A549 (cell line): ENCODE measurements around the gene CARMIL3. TPM values are rescaled to one million over a fixed set of nuclear protein-coding genes. Genes with fewer than 3 reads are reported as not detected.
"Not testable (repeated sequence)": the region's sequence is repeated elsewhere in the genome, so short reads cannot be mapped to it uniquely, and the experiment has no call there.

Source experiments
- ATAC-seq, 2 experiments: fragments of 200-7000 bp in 1 of 2; fragments of >200 bp in 1 of 2; cut with Nextera tagmentation in 1 of 2; cut with Tn5 transposase in 1 of 2; 3 replicates each; pipeline versions ENCODE4 v1.8.0 to v1.9.1; 2018 to 2020; ENCODE audit warnings: mild to moderate bottlenecking in 1 of 2, moderate library complexity in 1 of 2
- CTCF ChIA-PET: fragments of 300-600 bp; sonication (Branson Sonifier 250); formaldehyde crosslinking; extraction: SDS; loops from one replicate; lab custom pipeline; 2021; ENCODE audit warnings: antibody characterized with exemption, inconsistent platforms; lab: Yijun Ruan, JAX
- POLR2A ChIA-PET: fragments of 350-600 bp; formaldehyde crosslinking; extraction: SDS; loops from one replicate; lab custom pipeline; 2021; ENCODE audit warnings: antibody characterized with exemption, inconsistent platforms; lab: Yijun Ruan, JAX
- DNase-seq, 2 experiments: peaks; one replicate each; pipeline versions ENCODE4 v3.0.0 to v3.0.0-alpha.2; 2011 to 2016; ENCODE audit warnings: low read depth in 1 of 2, low spot score in 1 of 2
- FAIRE-seq: peaks from 2 replicates; lab custom pipeline; 2011; peaks lifted over from hg19 to GRCh38; lab: Jason Lieb, UNC
- H3K27ac ChIP-seq, 2 experiments: fragments of >200 bp; sonication (Bioruptor Twin); formaldehyde crosslinking; 3 replicates each; pipeline ENCODE4 v1.5.1; 2016 to 2017
- H3K4me1 ChIP-seq: fragments of >200 bp; sonication (Bioruptor Twin); formaldehyde crosslinking; 3 replicates; pipeline ENCODE4 v1.6.1; 2016
- H3K4me2 ChIP-seq: fragments of >200 bp; sonication (Bioruptor Twin); formaldehyde crosslinking; 3 replicates; pipeline ENCODE4 v1.6.1; 2016
- H3K4me3 ChIP-seq: fragments of >200 bp; sonication (Bioruptor Twin); formaldehyde crosslinking; 3 replicates; pipeline ENCODE4 v1.5.1; 2016
- H3K9me3 ChIP-seq: fragments of >200 bp; sonication (Bioruptor Twin); formaldehyde crosslinking; 3 replicates; pipeline ENCODE4 v1.6.1; 2016
- CBX2 ChIP-seq: fragments of 200-600 bp; sonication (generic); IDR thresholded peaks from 2 replicates; pipeline ENCODE4 v1.6.1; 2016; ENCODE audit warnings: low read depth, mild to moderate bottlenecking, borderline replicate concordance
- CBX8 ChIP-seq: fragments of 200-600 bp; sonication (generic); IDR thresholded peaks from 2 replicates; pipeline ENCODE4 v1.6.1; 2016
- CTCF ChIP-seq: fragments of >200 bp; sonication (Bioruptor Twin); formaldehyde crosslinking; IDR thresholded peaks from 3 replicates; pipeline ENCODE4 v1.5.1; 2016
- EHF ChIP-seq: fragments of 250-450 bp; sonication (Bioruptor Pico); IDR thresholded peaks from 2 replicates; pipeline ENCODE4 v1.5.0; 2020; ENCODE audit warnings: mild to moderate bottlenecking
- EHMT2 ChIP-seq: fragments of 200-600 bp; sonication (generic); IDR thresholded peaks from 2 replicates; pipeline ENCODE4 v1.6.1; 2016; ENCODE audit warnings: antibody characterized with exemption, low read depth, mild to moderate bottlenecking, moderate library complexity
- FOSL2 ChIP-seq, 2 experiments: fragments of 450-650 bp in 1 of 2; fragments of >200 bp in 1 of 2; sonication (Bioruptor Twin) in 1 of 2; formaldehyde crosslinking; IDR thresholded peaks; 2 replicates each; pipeline versions ENCODE4 v1.5.0 to v1.6.1; 2016 to 2020; ENCODE audit warnings: mild to moderate bottlenecking in 1 of 2, moderate library complexity in 1 of 2
- FOXS1 ChIP-seq: fragments of 250-450 bp; sonication (Bioruptor Pico); IDR thresholded peaks from 2 replicates; pipeline ENCODE4 v1.5.0; 2020; ENCODE audit warnings: mild to moderate bottlenecking, moderate library complexity
- JUN ChIP-seq, 2 experiments: fragments of >200 bp; sonication (Bioruptor Twin); formaldehyde crosslinking; IDR thresholded peaks; 2 replicates in 1 of 2; 3 replicates in 1 of 2; pipeline ENCODE4 v1.6.1; 2016 to 2017
- JUNB ChIP-seq: fragments of >200 bp; sonication (Bioruptor Twin); formaldehyde crosslinking; IDR thresholded peaks from 2 replicates; pipeline ENCODE4 v1.6.1; 2016
- PHF8 ChIP-seq: fragments of 200-600 bp; sonication (generic); IDR thresholded peaks from 2 replicates; pipeline ENCODE4 v1.6.1; 2016; ENCODE audit warnings: low read depth, mild to moderate bottlenecking, antibody characterized with exemption, moderate library complexity, borderline replicate concordance
- POLR2A ChIP-seq: IDR thresholded peaks from 2 replicates; pipeline ENCODE4 v1.6.1; 2012; ENCODE audit warnings: mild to moderate bottlenecking, low read length
- POLR2AphosphoS2 ChIP-seq: conservative IDR thresholded peaks from 2 replicates; pipeline ENCODE4 v1.6.1; 2012; ENCODE audit warnings: low read length, improper control_type of control experiment, inconsistent platforms
- RAD21 ChIP-seq, 2 experiments: fragments of >200 bp in 1 of 2; sonication (Bioruptor Twin) in 1 of 2; formaldehyde crosslinking in 1 of 2; IDR thresholded peaks in 1 of 2; conservative IDR thresholded peaks in 1 of 2; 2 replicates in 1 of 2; 3 replicates in 1 of 2; pipeline ENCODE4 v1.6.1; 2012 to 2018; ENCODE audit warnings: inconsistent platforms in 1 of 2
- RCOR1 ChIP-seq: fragments of 150-350 bp; IDR thresholded peaks from 2 replicates; pipeline ENCODE4 v1.6.1; 2014; ENCODE audit warnings: antibody characterized with exemption, low read length, low read depth
- ZC3H11A ChIP-seq: fragments of 450-650 bp; IDR thresholded peaks from 2 replicates; pipeline ENCODE4 v1.6.1; 2014; ENCODE audit warnings: antibody characterized with exemption, mild to moderate bottlenecking
- WGBS: methylation state at CpG from one replicate; pipeline ENCODE4 v1.1.6; 2017; ENCODE audit errors: missing lambda C conversion rate; 5-methylcytosine and 5-hydroxymethylcytosine counted together
- polyA plus RNA-seq, 4 experiments: library from polyadenylated mRNA; depleted of rRNA in 3 of 4; stranded (reverse); fragments of >200 nt; fragmentation: RNase III in 1 of 4; extraction: RNeasy Plus Mini Kit Qiagen cat#74134 plus additional on column Dnase treatment in 1 of 4; gene quantifications; 2 replicates in 3 of 4; 3 replicates in 1 of 4; pipeline ENCODE4 v1.2.3, GENCODE V29; 2011 to 2017
- TF ChIP-seq, protein P1 (sequence below): IDR thresholded peaks from 2 replicates; pipeline ENCODE4 v1.6.1; 2012
- TF ChIP-seq, protein P2 (sequence below): fragments of 150-350 bp; IDR thresholded peaks from 2 replicates; pipeline ENCODE4 v1.6.1; 2014; ENCODE audit warnings: low read depth, mild to moderate bottlenecking, low read length

The CARMIL3 gene
- polyA plus RNA-seq, 2 of the 4 experiments (the other 2 are of a cell fraction): 0.45 to 0.98 TPM

DNA sequence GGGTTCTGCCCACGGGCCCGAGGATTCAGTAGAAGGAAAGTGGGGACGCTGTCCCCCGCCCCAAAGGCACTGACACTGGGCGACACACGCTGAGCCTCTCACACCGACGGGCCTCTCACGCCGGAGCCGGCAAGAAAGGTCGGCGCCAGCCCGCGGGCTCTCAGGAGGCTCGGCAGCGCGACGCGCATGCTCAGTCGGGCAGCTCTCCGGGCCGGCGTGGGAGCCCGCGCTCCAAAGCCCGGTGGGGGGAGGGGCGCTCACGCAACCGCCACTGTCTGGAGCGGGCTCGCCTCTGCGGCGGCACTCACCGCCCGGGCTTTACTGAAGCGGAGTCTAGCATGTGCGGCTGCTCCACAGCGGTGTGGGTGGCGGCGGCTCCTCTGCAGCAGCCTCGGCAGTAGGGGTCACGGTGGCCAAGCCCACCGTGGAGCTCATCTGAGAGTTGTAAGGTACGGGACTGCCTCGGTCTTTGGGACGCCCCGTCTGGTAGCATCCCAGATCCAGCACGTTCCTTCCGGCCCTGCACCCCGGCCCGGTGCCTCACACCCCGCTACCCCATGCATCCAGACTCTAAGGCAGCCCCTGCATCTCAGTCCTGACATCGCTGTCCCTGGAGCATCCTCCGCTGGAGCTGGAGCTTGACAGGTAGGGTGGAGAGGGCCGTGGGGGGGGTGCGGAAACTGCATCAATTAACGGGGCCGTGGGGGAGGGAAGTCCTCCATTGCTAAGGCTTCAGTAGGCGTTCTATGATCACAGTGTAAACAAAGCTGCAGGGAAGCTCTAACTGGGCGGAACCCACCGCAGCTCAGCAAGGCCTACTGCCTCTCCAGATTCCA lies 44.8 kb upstream of the CARMIL3 start:
- TF ChIP-seq PHF8: peak; percentile 27; the same call in 1 of the 2 replicates
- TF ChIP-seq, protein P1, sequence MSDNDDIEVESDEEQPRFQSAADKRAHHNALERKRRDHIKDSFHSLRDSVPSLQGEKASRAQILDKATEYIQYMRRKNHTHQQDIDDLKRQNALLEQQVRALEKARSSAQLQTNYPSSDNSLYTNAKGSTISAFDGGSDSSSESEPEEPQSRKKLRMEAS: peak; percentile 39
- TF ChIP-seq POLR2A: 0 out of 2 replicates have a peak, but pooled peaks have one; percentile 20
- H3K9me3 ChIP-seq, H3K4me1 ChIP-seq, FAIRE-seq, DNase-seq: not testable (repeated sequence)
- peak; percentile 94 to 95 for ATAC-seq
- H3K4me2 ChIP-seq: peak overlapping the region; percentile 80
- peak overlapping the region; percentile 86 to 95 for H3K27ac ChIP-seq
- H3K4me3 ChIP-seq: peak overlapping the region; percentile 67
- ChIA-PET POLR2A (interaction anchor here (0.6 kb wide), 1 partner anchor 158 kb away, joined by 5 read pairs; no protein-coding TSS in a partner anchor), CTCF (interaction anchor here (0.6 to 1.8 kb wide), 3 partner anchors 21 to 448 kb away, joined by 3 to 5 read pairs (median 3); no protein-coding TSS in a partner anchor)
- WGBS: 6% methylated on average over 9 of the region's 62 CpGs

DNA sequence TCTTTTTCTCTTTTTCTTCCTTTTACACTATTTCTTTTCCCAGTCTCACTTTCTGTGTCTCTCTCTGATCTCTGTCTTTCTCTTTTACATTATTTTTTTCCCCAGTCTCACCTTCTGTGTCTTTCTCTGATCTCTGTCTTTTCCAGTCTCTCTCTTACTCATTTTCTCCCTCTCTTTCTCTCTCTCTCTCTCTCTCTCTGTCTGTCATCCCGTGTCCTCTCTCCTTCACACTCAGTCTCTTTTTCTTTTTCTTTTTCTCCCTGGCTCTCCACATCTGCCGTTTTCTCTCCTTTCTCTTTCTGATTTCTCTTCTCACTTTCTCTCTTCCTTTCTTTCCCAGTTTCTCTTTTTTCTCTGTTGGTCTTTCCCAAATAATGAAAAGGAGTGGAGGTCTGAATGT lies 40.8 kb upstream of the CARMIL3 start:
- peaks cover 8% of the 10 kb centered on the region; the same call in 2 of the 3 replicates for H3K4me1 ChIP-seq
- no peak for TF ChIP-seq JUN (IDR thresholded peaks at IDR 0.05)
- TF ChIP-seq CBX8: no peak
- TF ChIP-seq EHMT2: no peak
- no peak for TF ChIP-seq FOXS1 (CRISPR knock-in tag)
- TF ChIP-seq RAD21 (conservative IDR thresholded peaks at IDR 0.05 in 1 of 2, IDR thresholded peaks at IDR 0.05 in 1 of 2): no peak
- TF ChIP-seq FOSL2 (IDR thresholded peaks at IDR 0.05): no peak
- TF ChIP-seq FOSL2 (CRISPR knock-in tag; IDR thresholded peaks at IDR 0.05): no peak
- TF ChIP-seq PHF8: no peak
- TF ChIP-seq CTCF: no peak
- TF ChIP-seq ZC3H11A: no peak
- TF ChIP-seq JUNB: no peak
- TF ChIP-seq POLR2AphosphoS2: no peak
- no peak for TF ChIP-seq CBX2
- TF ChIP-seq EHF: no peak
- TF ChIP-seq, protein P2, sequence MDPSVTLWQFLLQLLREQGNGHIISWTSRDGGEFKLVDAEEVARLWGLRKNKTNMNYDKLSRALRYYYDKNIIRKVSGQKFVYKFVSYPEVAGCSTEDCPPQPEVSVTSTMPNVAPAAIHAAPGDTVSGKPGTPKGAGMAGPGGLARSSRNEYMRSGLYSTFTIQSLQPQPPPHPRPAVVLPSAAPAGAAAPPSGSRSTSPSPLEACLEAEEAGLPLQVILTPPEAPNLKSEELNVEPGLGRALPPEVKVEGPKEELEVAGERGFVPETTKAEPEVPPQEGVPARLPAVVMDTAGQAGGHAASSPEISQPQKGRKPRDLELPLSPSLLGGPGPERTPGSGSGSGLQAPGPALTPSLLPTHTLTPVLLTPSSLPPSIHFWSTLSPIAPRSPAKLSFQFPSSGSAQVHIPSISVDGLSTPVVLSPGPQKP: no peak
- TF ChIP-seq RCOR1: no peak
- FAIRE-seq (no peak), ATAC-seq (no peak), DNase-seq (no peak)
- no peak overlapping the region for H3K4me3 ChIP-seq
- CTCF ChIA-PET: interaction anchor here (0.7 to 4.2 kb wide), 2 partner anchors 79 to 134 kb away, joined by 4 to 24 read pairs; no protein-coding TSS in a partner anchor
- H3K27ac ChIP-seq: no peak overlapping the region
- peaks cover 8% of the 10 kb centered on the region; the same call in 1 of the 3 replicates for H3K9me3 ChIP-seq
- H3K4me2 ChIP-seq: no peak overlapping the region
- POLR2A ChIA-PET: no interaction called here
- 68% methylated on average over 2 of the region's 2 CpGs for WGBS

DNA sequence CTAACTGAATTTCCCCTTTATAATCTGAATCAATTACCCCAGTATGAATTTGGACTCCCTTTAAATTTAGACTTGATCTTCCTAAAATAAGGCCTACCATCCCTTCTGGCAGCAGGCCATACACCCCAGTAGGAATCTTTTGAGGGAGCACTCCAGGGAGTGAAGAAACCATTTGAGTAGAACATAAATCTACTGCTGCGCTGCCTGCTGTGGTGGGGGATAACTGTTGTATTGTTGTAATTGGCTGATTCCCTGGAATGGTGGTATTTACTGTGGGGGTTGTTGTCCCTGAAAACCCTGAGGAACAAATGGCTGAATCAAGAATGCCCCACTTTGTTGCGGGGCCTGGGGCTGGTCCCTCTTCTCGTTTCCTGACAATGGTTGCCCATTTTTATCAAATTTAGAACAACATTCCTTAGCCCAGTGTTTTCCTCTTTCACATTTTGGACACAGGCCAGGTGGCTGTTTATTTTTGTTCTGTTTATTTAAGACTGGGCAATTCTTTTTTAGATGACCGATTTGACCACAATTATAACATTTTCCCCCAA lies 39.0 kb upstream of the CARMIL3 start:
- CTCF ChIA-PET: interaction anchor here (0.9 to 4.2 kb wide), 2 partner anchors 68 to 78 kb away, joined by 3 to 24 read pairs; no protein-coding TSS in a partner anchor
- POLR2A ChIA-PET: not testable (repeated sequence)

More for the DNA sequence above, 39.0 kb upstream of the CARMIL3 start:
- ATAC-seq, DNase-seq, H3K4me3 ChIP-seq, H3K4me1 ChIP-seq, H3K9me3 ChIP-seq, FAIRE-seq, H3K4me2 ChIP-seq, H3K27ac ChIP-seq: not testable (repeated sequence)
- 53% methylated on average over 4 of the region's 4 CpGs for WGBS
